Gastrocnemius medialis (tissue), 4 donors: ENCODE data around the gene CYP19A1. TPM values are rescaled to one million over a fixed set of nuclear protein-coding genes. Genes with fewer than 3 reads are reported as not detected.

Experiments
- ATAC-seq, 2 donors: fragments of 150-250 bp; one replicate each; pipeline ENCODE4 v1.9.1; 2016
- DNase-seq, 2 donors: peaks; one replicate each; pipeline ENCODE4 v3.0.0-alpha.2; 2019
- H3K27ac ChIP-seq, 4 donors: fragments of 200-600 bp; sonication (generic); 1 replicate in 1 of 4; 2 replicates in 3 of 4; pipeline ENCODE4 v1.5.1; 2016 to 2018; ENCODE audit warnings: mild to moderate bottlenecking in 2 of 4, moderate library complexity in 1 of 4
- H3K27me3 ChIP-seq, 3 donors: fragments of 200-600 bp; sonication (generic) in 2 of 3; 1 replicate in 1 of 3; 2 replicates in 2 of 3; pipeline versions ENCODE4 v1.5.1 to v1.6.0; 2016 to 2019; ENCODE audit warnings: mild to moderate bottlenecking in 1 of 3, moderate library complexity in 1 of 3
- H3K36me3 ChIP-seq, 2 donors: fragments of 200-600 bp; sonication (generic) in 1 of 2; one replicate each; pipeline ENCODE4 v1.5.1; 2017 to 2018
- H3K4me1 ChIP-seq, 2 donors: fragments of 200-600 bp; sonication (generic) in 1 of 2; one replicate each; pipeline ENCODE4 v1.5.1; 2016 to 2017; ENCODE audit warnings: mild to moderate bottlenecking in 2 of 2
- H3K4me3 ChIP-seq, 4 donors: fragments of 200-600 bp; sonication (generic) in 3 of 4; 1 replicate in 1 of 4; 2 replicates in 3 of 4; pipeline ENCODE4 v1.5.1; 2016 to 2019; ENCODE audit warnings: mild to moderate bottlenecking in 2 of 4
- H3K9me3 ChIP-seq, 3 donors: fragments of 200-600 bp; sonication (generic) in 2 of 3; 1 replicate in 1 of 3; 2 replicates in 2 of 3; pipeline ENCODE4 v1.5.1; 2016 to 2019
- CTCF ChIP-seq, 5 experiments: fragments of 450-650 bp in 3 of 5; fragments of 200-600 bp in 2 of 5; sonication (generic) in 2 of 5; IDR thresholded peaks in 4 of 5; conservative IDR thresholded peaks in 1 of 5; 1 replicate in 4 of 5; 2 replicates in 1 of 5; pipeline ENCODE4 v1.5.1; 2016 to 2019; ENCODE audit warnings: antibody characterized with exemption in 5 of 5, mild to moderate bottlenecking in 3 of 5, moderate library complexity in 3 of 5
- POLR2A ChIP-seq, 2 donors: fragments of 450-650 bp; IDR thresholded peaks; one replicate each; pipeline ENCODE4 v1.6.1; 2017; ENCODE audit warnings: antibody characterized with exemption in 2 of 2, mild to moderate bottlenecking in 2 of 2, moderate library complexity in 2 of 2
- in situ Hi-C, 4 donors: fragments of 200-750 bp; cut with MboI; loops; one replicate each; pipeline versions ENCODE4 v1.15.0 to v1.8.0; 2017; ENCODE audit warnings: low sequenced_read_pairs in 4 of 4
- intact Hi-C: fragments of 100-400 bp; cut with DNase I; formaldehyde crosslinking; loops from one replicate; pipeline ENCODE4 v1.15.1; 2023; ENCODE audit warnings: low total_unique reads
- total RNA-seq, 4 donors: library from RNA; depleted of rRNA; stranded (reverse); fragments of >200 nt; gene quantifications; one replicate each; pipeline versions ENCODE4 v1.1.0 to v1.2.3, GENCODE V29; 2016

Gene CYP19A1
- total RNA-seq, 4 donors from 2014 or later: 0.68 to 0.75 (median 0.71) TPM; not detected in 1

GRCh38 chr15:51359981-51360380 lies 21.6 kb upstream of the CYP19A1 start:
- no peaks in the 10 kb centered on the region for H3K27me3 ChIP-seq
- H3K27ac ChIP-seq: no peak overlapping the region
- ATAC-seq: no peak
- in situ Hi-C loops (no loop called here), intact Hi-C loops (no loop called here)
- H3K4me1 ChIP-seq: no peaks in the 10 kb centered on the region
- no peaks in the 10 kb centered on the region for H3K36me3 ChIP-seq
- DNase-seq: no peak
- H3K9me3 ChIP-seq: no peaks in the 10 kb centered on the region
- no peak for TF ChIP-seq POLR2A (IDR thresholded peaks at IDR 0.05)
- no peak for TF ChIP-seq CTCF (IDR thresholded peaks at IDR 0.05 in 4 of 5, conservative IDR thresholded peaks at IDR 0.05 in 1 of 5)
- H3K4me3 ChIP-seq: no peak overlapping the region

DNA sequence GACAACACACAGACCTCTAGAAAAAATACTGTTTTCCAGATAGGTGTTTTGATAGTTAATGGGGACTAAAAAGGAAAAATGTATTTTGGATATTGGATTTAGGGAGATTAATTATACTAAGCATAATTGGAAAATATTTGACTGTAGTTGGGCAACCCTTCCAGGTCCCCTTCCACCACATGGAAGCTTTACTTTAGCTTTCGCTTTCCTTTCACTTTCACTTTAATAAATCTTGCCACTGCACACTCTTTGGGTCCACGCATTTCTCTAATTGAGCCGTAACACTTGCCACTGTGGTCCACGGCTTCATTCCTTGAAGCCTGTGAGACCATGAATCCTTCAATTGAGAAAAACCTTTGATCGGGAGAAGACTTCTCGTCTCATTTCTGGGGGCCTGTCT lies 18.6 kb upstream of the CYP19A1 start:
- intact Hi-C loops: no loop called here
- ATAC-seq: no peak
- no peaks in the 10 kb centered on the region for H3K9me3 ChIP-seq
- no peaks in the 10 kb centered on the region for H3K27me3 ChIP-seq
- H3K36me3 ChIP-seq: no peaks in the 10 kb centered on the region
- H3K4me3 ChIP-seq: no peak overlapping the region
- in situ Hi-C loops: no loop called here
- TF ChIP-seq CTCF (IDR thresholded peaks at IDR 0.05 in 4 of 5, conservative IDR thresholded peaks at IDR 0.05 in 1 of 5) (no peak), POLR2A (IDR thresholded peaks at IDR 0.05) (no peak)
- no peak for DNase-seq
- no peaks in the 10 kb centered on the region for H3K4me1 ChIP-seq
- H3K27ac ChIP-seq: no peak overlapping the region

DNA sequence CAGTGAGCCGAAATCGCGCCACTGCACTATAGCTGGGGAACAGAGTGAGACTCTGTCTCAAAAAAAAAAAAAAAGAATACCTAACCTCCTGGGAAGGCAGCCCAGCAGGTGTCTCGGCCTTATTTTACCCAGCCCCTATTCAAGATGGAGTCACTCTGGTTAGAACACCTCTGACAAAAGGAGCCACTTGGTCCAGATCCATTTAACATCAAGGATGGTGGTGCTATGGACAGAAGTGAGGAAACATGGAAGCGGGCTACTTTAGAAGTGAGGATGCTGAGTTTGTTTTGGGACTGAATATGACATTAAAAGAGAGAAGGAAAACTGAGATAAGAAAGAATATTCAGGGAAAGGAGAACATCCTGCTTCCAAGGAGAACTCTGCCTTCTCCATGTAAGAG lies 17.8 kb upstream of the CYP19A1 start:
- intact Hi-C loops: no loop called here
- Histone ChIP-seq H3K27ac (no peak overlapping the region), H3K4me1 (no peaks in the 10 kb centered on the region)

DNA sequence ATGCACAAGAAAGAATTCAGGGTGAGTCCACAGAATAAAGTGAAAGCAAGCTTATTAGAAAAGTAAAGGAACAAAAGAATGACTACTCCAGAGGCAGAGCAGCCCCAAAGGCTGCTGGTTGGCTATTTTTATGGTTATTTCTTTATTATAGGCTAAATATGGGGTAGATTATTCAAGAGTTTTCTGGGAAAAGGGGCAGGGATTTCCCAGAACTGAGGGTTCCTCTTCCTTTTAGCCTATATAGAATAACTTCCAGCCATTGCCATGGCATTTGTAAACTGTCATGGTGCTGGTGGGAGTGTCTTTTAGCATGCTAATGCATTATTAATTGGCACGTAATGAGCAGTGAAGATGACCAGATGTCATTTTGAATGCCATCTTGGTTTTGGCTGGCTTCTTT lies 16.7 kb upstream of the CYP19A1 start:
- Histone ChIP-seq H3K27ac (no peak overlapping the region), H3K4me1 (no peaks in the 10 kb centered on the region), H3K27me3 (no peaks in the 10 kb centered on the region), H3K36me3 (no peaks in the 10 kb centered on the region), H3K4me3 (no peak overlapping the region), H3K9me3 (no peaks in the 10 kb centered on the region)
- in situ Hi-C loops (no loop called here), intact Hi-C loops (no loop called here)
- no peak for TF ChIP-seq POLR2A (IDR thresholded peaks at IDR 0.05)
- TF ChIP-seq CTCF (IDR thresholded peaks at IDR 0.05 in 4 of 5, conservative IDR thresholded peaks at IDR 0.05 in 1 of 5): no peak
- no peak for DNase-seq
- no peak for ATAC-seq

More for the DNA sequence above, 17.8 kb upstream of the CYP19A1 start:
- no peak overlapping the region for H3K4me3 ChIP-seq
- no peak for TF ChIP-seq CTCF (IDR thresholded peaks at IDR 0.05 in 4 of 5, conservative IDR thresholded peaks at IDR 0.05 in 1 of 5)
- no peak for TF ChIP-seq POLR2A (IDR thresholded peaks at IDR 0.05)
- no peaks in the 10 kb centered on the region for H3K36me3 ChIP-seq
- in situ Hi-C loops: no loop called here
- H3K9me3 ChIP-seq: no peaks in the 10 kb centered on the region
- ATAC-seq (no peak), DNase-seq (no peak)
- no peaks in the 10 kb centered on the region for H3K27me3 ChIP-seq

DNA sequence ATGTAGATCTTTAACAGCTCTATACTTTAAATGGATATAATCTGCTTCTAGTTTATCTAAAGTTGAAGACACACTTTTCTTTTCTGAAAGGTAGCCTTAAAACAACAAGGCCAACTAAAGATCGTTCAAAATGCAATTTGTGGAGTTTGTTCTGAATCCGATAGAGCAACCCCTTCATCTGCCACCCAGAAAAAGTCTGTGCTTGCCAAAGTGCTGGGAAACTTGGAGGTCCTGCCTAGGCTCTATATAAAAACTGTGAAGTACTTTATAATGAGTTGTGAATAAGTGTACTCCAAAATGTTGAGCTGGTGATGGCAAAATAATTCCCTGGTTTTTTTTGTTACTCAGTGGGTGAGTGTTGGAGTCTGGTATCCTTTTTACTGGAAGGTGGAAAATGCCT lies 15.6 kb upstream of the CYP19A1 start:
- H3K27me3 ChIP-seq: no peaks in the 10 kb centered on the region
- in situ Hi-C loops: no loop called here
- no peak for DNase-seq
- no peak for ATAC-seq
- H3K36me3 ChIP-seq: no peaks in the 10 kb centered on the region
- H3K27ac ChIP-seq: no peak overlapping the region
- H3K4me1 ChIP-seq: peaks cover 4% of the 10 kb centered on the region in 2 donors
- H3K4me3 ChIP-seq: no peak overlapping the region
- intact Hi-C loops: no loop called here
- no peaks in the 10 kb centered on the region for H3K9me3 ChIP-seq
- TF ChIP-seq POLR2A (IDR thresholded peaks at IDR 0.05): no peak
- TF ChIP-seq CTCF (IDR thresholded peaks at IDR 0.05 in 4 of 5, conservative IDR thresholded peaks at IDR 0.05 in 1 of 5): no peak
